Dermis blood vessel endothelial cell (primary cell): ENCODE data around the gene PDZD2. TPM values are rescaled to one million over a fixed set of nuclear protein-coding genes. Genes with fewer than 3 reads are reported as not detected.
A peak's percentile ranks its signal among the peaks of the same experiment; 100 is the strongest.
"Not testable (repeated sequence)": the region's sequence is repeated elsewhere in the genome, so short reads cannot be mapped to it uniquely, and the experiment has no call there.

Source experiments
- DNase-seq: peaks from one replicate; pipeline ENCODE4 v3.0.0; 2010
- total RNA-seq: library from RNA; depleted of rRNA; stranded (reverse); fragments of >200 nt; gene quantifications from 2 replicates; pipeline ENCODE4 v1.2.3, GENCODE V29; 2014

Gene PDZD2
- total RNA-seq, 1 donor from 2014 or later, result 6.6 TPM

- no peak for DNase-seq
Observed at GRCh38 chr5:32051796-32052195, 412.9 kb downstream of the PDZD2 start.

DNA sequence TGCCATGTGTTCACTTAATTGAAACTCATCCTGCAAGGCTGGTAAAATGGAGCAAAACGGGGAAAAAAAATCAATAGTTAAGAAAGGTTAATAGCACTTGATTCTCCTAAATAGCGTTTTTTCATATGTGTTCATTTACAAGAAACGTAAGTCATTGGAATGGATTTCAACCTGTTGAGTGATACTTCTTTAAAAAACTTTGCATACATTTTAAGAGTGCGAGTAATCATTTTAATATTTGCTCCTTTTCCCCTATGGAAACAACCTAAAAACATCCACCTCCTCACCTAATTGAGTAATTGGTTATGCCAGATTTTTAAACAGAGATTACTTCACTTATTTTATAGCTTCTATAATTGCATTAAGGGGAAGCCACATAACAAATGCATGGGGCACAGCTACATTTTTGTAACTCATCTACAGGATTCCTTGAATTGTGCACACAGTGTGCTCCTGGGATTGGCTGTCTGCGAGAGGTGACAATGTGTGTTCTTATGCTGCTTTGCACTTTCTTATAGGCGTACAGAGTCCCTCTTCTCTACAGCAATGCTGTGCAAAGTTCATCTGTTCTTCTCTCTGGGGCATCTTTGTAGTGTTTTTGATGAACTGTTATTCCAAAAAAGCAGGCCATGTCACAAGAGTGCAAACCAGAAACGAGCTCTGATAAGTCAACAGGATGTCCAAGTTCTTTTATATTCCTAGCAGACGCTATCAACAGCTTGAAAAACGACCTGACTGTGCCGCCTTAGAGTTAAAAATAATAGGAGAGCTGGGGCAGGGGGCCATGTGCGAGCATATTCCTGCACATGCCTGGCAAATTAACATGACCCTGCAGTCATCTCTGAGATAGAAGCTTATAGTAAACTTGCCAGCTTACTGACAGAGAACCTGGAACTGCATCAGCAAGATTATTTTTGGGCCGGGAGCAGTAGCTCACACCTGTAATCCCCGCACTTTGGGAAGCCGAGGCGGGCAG, 417.2 kb downstream of the PDZD2 start:
- DNase-seq, result no peak

GRCh38 chr5:32057187-32058096, 418.5 kb downstream of the PDZD2 start:
- DNase-seq, result peak; percentile 20

- no peak for DNase-seq
Observed at GRCh38 chr5:32058101-32058500, 419.2 kb downstream of the PDZD2 start.

GRCh38 chr5:32058997-32059396, 420.1 kb downstream of the PDZD2 start:
- DNase-seq, result no peak

DNA sequence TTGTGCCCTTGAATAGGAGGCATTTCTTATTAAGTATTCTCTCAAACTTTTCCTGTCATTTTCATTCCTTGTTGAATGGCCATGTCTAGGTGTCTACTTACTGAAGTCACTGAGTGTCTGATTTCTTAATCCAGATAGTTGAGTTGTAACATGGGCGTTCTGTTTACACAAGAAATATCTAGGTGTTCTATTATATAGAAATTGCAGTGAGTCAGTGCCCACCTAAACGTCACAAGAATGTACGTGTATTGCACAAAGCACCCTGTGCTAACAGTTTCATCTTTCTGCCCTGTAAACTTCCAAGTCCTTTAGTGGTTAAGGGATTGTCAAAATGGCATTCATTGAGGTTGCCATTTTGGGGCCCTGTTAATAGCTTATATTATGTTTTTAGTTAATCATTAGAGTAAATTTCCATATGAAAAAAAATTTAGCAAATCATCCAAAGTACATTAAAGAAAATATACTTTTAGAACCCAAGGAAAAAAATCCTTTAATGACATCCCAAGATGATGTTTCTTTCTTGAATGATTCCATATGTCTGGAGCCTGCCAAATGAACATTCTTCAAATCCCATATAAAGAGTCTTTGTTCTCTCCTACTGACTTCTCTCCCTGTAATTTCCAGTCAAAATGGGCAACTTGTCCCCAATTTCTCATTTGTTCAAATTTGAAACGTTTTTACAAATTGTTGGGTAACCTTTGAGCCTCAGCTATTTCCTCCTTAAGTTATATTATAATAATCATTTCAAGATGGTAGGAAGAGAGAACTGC, 421.0 kb downstream of the PDZD2 start:
- no peak for DNase-seq

DNA sequence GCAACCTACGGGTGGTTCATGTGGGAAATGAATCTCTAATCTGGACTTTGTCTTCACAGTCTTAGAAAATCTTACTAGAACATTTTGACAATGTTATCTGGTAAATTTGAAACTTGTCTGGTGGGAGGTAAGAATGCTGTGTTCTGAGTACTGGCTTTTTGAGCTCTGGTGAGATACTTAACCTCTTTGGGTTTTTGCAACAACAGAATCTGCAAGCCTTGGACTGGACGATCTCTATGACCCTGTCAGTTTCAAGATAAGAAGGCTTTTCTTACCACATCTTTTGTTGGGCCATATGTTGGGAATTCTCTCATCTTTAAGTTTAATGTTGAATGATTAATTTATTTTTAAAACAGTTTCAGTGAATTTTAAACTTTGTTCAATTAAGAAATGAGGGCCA, 422.3 kb downstream of the PDZD2 start:
- no peak for DNase-seq

- DNase-seq, result no peak
Observed at GRCh38 chr5:32066448-32066847, 427.5 kb downstream of the PDZD2 start.

DNA sequence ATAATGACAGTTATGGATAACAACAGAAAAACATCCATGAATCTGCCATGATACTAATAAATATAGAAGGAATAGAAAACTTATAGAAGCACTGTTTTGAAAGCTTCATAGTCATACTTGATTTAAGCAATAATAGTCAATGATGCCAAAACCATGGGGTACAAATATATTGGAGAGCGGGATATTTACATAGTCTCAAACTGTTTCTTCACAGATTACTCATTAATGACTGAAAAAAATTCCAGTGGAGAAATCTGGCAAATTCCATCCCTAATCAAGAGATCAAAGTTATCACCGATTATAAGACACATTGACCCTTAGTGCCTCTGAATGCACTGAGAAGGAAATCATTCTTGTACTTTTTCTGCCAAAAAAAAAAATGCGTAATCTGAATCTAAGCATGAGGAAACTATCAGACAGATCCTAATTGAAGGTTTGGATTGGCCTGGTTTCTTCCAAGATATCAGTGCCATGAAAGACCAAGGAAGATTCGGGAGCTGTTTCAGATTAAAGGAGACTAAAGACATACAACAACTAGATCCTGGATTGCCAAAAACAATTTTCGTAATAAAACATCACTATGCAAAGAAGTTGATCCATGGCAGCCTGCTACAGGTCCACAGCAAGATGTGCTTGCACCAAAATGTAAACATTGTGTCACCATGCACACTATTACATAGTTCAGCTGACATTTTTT, 429.0 kb downstream of the PDZD2 start:
- no peak for DNase-seq

- DNase-seq, result peak; percentile 52
Observed at GRCh38 chr5:32068561-32068960, 429.6 kb downstream of the PDZD2 start.

DNA sequence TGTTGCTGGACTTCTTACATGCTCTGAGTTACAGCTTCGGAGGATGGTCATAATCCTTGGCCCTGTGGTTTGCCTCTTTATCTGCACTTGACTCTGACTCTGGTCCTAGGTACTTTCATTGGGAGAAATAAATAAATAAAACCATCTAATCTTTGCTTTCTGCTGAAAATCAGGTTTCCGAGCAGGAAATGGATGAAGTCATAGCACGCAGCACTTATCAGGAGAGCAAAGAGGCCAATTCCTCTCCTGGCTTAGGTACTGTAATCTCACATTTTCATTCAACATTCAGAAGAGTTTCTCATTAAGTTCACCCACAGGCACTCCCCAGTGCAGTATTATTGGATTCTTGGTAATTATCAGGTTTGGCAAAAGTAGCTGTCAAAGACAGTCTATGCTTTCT, 430.5 kb downstream of the PDZD2 start:
- DNase-seq, result peak; percentile 53

DNA sequence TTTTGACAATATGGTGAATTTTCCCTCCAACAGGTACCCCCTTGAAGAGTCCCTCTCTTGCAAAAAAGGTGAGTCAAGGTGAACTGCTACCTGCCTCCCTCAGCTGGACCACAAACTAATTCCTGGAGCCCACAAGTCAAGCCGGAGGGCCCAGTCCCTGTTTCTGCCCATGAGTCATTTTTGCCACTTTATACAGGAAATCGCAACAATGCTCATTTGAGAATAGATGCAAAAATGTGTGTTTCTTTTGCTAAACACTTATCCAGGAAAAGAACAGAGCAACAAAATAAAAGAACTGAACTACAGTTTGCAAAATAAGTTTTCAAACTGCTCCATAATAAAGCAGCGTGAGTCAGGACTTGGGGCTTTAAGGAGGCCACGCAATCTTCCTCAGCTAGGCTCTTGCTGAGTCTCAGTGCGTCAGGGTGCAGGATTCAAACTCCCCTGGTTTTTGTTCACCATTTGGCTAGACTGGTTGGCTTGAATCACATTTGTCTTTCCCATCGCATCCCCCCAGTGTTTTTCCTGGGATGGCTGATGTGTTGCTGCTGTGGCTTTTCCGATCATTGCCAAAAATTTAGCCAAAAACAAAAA, 432.5 kb downstream of the PDZD2 start:
- DNase-seq, result peak; percentile 67

- no peak for DNase-seq
Observed at GRCh38 chr5:32072054-32072453, 433.1 kb downstream of the PDZD2 start.

GRCh38 chr5:32074401-32074800, 435.5 kb downstream of the PDZD2 start:
- no peak for DNase-seq

GRCh38 chr5:32076699-32077695, 438.1 kb downstream of the PDZD2 start:
- peak; percentile 78 for DNase-seq

DNA sequence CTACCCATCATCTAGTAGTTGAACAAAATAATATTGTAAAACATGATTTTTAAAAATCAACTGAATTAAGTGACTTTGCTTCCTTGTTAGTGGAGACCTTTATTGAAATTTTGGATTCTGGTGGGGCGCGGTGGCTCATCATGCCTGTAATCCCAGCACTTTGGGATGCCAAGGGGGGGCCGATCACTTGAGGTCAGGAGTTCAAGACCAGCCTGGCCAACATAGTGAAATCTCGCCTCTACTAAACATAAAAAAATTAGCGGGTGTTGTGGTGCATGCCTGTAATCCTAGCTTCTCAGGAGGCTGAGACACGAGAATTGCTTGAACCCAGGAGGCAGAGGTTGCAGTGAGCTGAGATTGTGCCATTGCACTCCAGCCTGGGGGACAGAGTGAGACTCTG, 439.9 kb downstream of the PDZD2 start:
- DNase-seq, result not testable (repeated sequence)

- DNase-seq, result not testable (repeated sequence)
Observed at GRCh38 chr5:32080565-32080964, 441.6 kb downstream of the PDZD2 start.

- DNase-seq, result no peak
Observed at GRCh38 chr5:32082701-32083100, 443.8 kb downstream of the PDZD2 start.

- no peak for DNase-seq
Observed at GRCh38 chr5:32083981-32084430, 445.1 kb downstream of the PDZD2 start.
